DMS 273 (cell line): ENCODE measurements around the gene ANGPT4.
A peak's percentile ranks its signal among the peaks of the same experiment; 100 is the strongest.

Experiments
- DNase-seq: peaks from one replicate; lab custom pipeline; 2025; ENCODE audit not compliant: unreplicated experiment; lab: John Stamatoyannopoulos, UW

The ANGPT4 gene

GRCh38 chr20:916125-916799 is at the start of gene ANGPT4:
TSS of gene ANGPT4 (minus strand) at chr20:916334. CDS start at chr20:916214, 120 bp downstream.
- DNase-seq: no peak

- no peak for DNase-seq
Observed at GRCh38 chr20:963795-964194, 47.7 kb upstream of the ANGPT4 start.

GRCh38 chr20:962683-963082 is 46.5 kb upstream of the ANGPT4 start:
- no peak for DNase-seq

GRCh38 chr20:962223-962622 is 46.1 kb upstream of the ANGPT4 start:
- DNase-seq: no peak

- no peak for DNase-seq
Observed at GRCh38 chr20:961768-962167, 45.6 kb upstream of the ANGPT4 start.

- DNase-seq: no peak
Observed at GRCh38 chr20:959996-960615, 44.0 kb upstream of the ANGPT4 start.

GRCh38 chr20:958936-959815 is 43.0 kb upstream of the ANGPT4 start:
- no peak for DNase-seq

GRCh38 chr20:957544-957943 is 41.4 kb upstream of the ANGPT4 start:
- peak; percentile 30 for DNase-seq

- DNase-seq: peak; percentile 89
Observed at GRCh38 chr20:956330-956951, 40.3 kb upstream of the ANGPT4 start.

- DNase-seq: no peak
Observed at GRCh38 chr20:955656-956055, 39.5 kb upstream of the ANGPT4 start.

GRCh38 chr20:955111-955510 is 39.0 kb upstream of the ANGPT4 start:
- no peak for DNase-seq

- peak; percentile 55 for DNase-seq
Observed at GRCh38 chr20:953742-954141, 37.6 kb upstream of the ANGPT4 start.

- peak; percentile 12 for DNase-seq
Observed at GRCh38 chr20:952196-952795, 36.2 kb upstream of the ANGPT4 start.

GRCh38 chr20:951384-952169 is 35.4 kb upstream of the ANGPT4 start:
- DNase-seq: peak; percentile 12

- DNase-seq: no peak
Observed at GRCh38 chr20:949717-950116, 33.6 kb upstream of the ANGPT4 start.

- no peak for DNase-seq
Observed at GRCh38 chr20:946826-947225, 30.7 kb upstream of the ANGPT4 start.

GRCh38 chr20:945841-946240 is 29.7 kb upstream of the ANGPT4 start:
- DNase-seq: no peak

- DNase-seq: no peak
Observed at GRCh38 chr20:944774-945410, 28.8 kb upstream of the ANGPT4 start.

GRCh38 chr20:944148-944547 is 28.0 kb upstream of the ANGPT4 start:
- no peak for DNase-seq

GRCh38 chr20:942611-943010 is 26.5 kb upstream of the ANGPT4 start:
- DNase-seq: no peak
